A673 (cell line): Measurements from ENCODE around the gene GSKIP. TPM values are rescaled to one million over a fixed set of nuclear protein-coding genes. Genes with fewer than 3 reads are reported as not detected.
"Not testable (repeated sequence)": the region's sequence is repeated elsewhere in the genome, so short reads cannot be mapped to it uniquely, and the experiment has no call there.

Experiments
- BruUV-seq: library from RNA; stranded (reverse); fragments of 400-500 nt; replicated peaks from 2 replicates; lab custom pipeline; 2021; lab: Mats Ljungman, UMichigan
- CTCF ChIA-PET: fragments of 300-600 bp; sonication (Branson Sonifier 250); formaldehyde crosslinking; loops from one replicate; lab custom pipeline; 2022; ENCODE audit warnings: antibody characterized with exemption; lab: Charles Lee
- POLR2A ChIA-PET: fragments of 300-600 bp; sonication (Branson Sonifier 250); formaldehyde crosslinking; loops from one replicate; lab custom pipeline; 2022; ENCODE audit warnings: antibody characterized with exemption; ENCODE audit not compliant: low non-redundant PET; lab: Charles Lee
- DNase-seq: peaks from one replicate; pipeline ENCODE4 v3.0.0-alpha.2; 2015; ENCODE audit warnings: low spot score
- H3K27ac ChIP-seq: fragments of 200-600 bp; sonication (generic); 2 replicates; pipeline ENCODE4 v1.5.1; 2016; ENCODE audit warnings: mixed run types, low read depth, mild to moderate bottlenecking, mixed read lengths, antibody characterized with exemption, low read length; ENCODE audit not compliant: poor library complexity, severe bottlenecking
- H3K27me3 ChIP-seq: fragments of 200-600 bp; sonication (generic); replicated peaks from 2 replicates; pipeline ENCODE4 v1.6.1; 2017; ENCODE audit warnings: mixed run types, low read depth, mild to moderate bottlenecking, mixed read lengths, antibody characterized with exemption, low read length; ENCODE audit not compliant: insufficient read depth, poor library complexity
- H3K36me3 ChIP-seq: fragments of 200-600 bp; sonication (generic); 2 replicates; pipeline ENCODE4 v1.6.1; 2016; ENCODE audit warnings: mixed run types, mild to moderate bottlenecking, mixed read lengths, antibody characterized with exemption, low read length; ENCODE audit not compliant: insufficient read depth, poor library complexity, severe bottlenecking
- H3K4me1 ChIP-seq: fragments of 200-600 bp; sonication (generic); 2 replicates; pipeline ENCODE4 v1.6.1; 2017; ENCODE audit warnings: mixed run types, mild to moderate bottlenecking, mixed read lengths, antibody characterized with exemption, low read length; ENCODE audit not compliant: insufficient read depth, poor library complexity, severe bottlenecking
- H3K4me3 ChIP-seq: fragments of 200-600 bp; sonication (generic); 2 replicates; pipeline ENCODE4 v1.5.1; 2016; ENCODE audit warnings: low read depth, mixed run types, mild to moderate bottlenecking, mixed read lengths, low read length; ENCODE audit not compliant: poor library complexity, severe bottlenecking
- H3K9me3 ChIP-seq: fragments of 200-600 bp; sonication (generic); 2 replicates; pipeline ENCODE4 v1.6.1; 2016; ENCODE audit warnings: mixed run types, low read depth, mild to moderate bottlenecking, mixed read lengths, antibody characterized with exemption, low read length; ENCODE audit not compliant: poor library complexity, severe bottlenecking
- EZH2 ChIP-seq: fragments of 200-600 bp; sonication (generic); IDR thresholded peaks from 2 replicates; pipeline ENCODE4 v1.6.1; 2017; ENCODE audit warnings: borderline replicate concordance, low read depth, mild to moderate bottlenecking, mixed read lengths, antibody characterized with exemption, low read length; ENCODE audit not compliant: poor library complexity, severe bottlenecking
- intact Hi-C: fragments of 100-400 bp; cut with micrococcal nuclease; formaldehyde crosslinking; loops from one replicate; pipeline ENCODE4 v1.10.0; 2022; ENCODE audit not compliant: unreplicated experiment
- total RNA-seq: library from RNA; stranded (reverse); gene quantifications from 2 replicates; pipeline ENCODE4 v1.2.3, GENCODE V29; 2021
- TF ChIP-seq, protein P1 (sequence below): fragments of 300-800, 200-600 bp; sonication (generic); conservative IDR thresholded peaks from 2 replicates; pipeline ENCODE4 v1.5.1; 2017; ENCODE audit warnings: low read depth, mild to moderate bottlenecking, antibody characterized with exemption, low read length, moderate library complexity, mixed read lengths

The GSKIP gene
- total RNA-seq, 1 experiment from 2014 or later, result 21.3 TPM

DNA sequence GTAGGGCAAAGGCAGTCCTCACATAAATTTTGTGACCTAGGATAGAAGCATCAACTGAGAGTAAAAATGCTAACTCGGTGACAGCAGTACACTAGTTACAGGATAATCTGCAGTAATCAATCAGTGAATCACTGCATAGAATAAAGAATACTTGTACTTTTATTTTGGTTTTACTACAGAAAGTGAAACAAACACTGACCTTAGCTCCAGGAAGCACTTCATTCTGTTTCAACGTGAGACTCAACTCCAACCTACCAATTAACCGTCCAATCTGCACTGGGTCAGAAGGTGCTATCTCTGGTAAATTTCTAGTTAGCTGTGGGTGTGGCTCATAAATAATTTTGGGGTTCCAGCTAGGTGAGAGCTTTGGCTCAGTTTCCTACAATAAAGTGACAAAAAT, 22.0 kb upstream of the GSKIP start:
- Histone ChIP-seq H3K36me3 (peaks cover 4% of the 10 kb centered on the region), H3K4me1 (no peaks in the 10 kb centered on the region), H3K27ac (no peak overlapping the region), H3K27me3 (no peaks in the 10 kb centered on the region), H3K4me3 (no peak overlapping the region), H3K9me3 (no peaks in the 10 kb centered on the region)
- POLR2A ChIA-PET, result no interaction called here
- no peak for TF ChIP-seq EZH2
- TF ChIP-seq, protein P1, sequence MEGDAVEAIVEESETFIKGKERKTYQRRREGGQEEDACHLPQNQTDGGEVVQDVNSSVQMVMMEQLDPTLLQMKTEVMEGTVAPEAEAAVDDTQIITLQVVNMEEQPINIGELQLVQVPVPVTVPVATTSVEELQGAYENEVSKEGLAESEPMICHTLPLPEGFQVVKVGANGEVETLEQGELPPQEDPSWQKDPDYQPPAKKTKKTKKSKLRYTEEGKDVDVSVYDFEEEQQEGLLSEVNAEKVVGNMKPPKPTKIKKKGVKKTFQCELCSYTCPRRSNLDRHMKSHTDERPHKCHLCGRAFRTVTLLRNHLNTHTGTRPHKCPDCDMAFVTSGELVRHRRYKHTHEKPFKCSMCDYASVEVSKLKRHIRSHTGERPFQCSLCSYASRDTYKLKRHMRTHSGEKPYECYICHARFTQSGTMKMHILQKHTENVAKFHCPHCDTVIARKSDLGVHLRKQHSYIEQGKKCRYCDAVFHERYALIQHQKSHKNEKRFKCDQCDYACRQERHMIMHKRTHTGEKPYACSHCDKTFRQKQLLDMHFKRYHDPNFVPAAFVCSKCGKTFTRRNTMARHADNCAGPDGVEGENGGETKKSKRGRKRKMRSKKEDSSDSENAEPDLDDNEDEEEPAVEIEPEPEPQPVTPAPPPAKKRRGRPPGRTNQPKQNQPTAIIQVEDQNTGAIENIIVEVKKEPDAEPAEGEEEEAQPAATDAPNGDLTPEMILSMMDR, result no peak
- intact Hi-C loops, result no loop called here
- no TSS peak for BruUV-seq
- CTCF ChIA-PET, result no interaction called here
- DNase-seq, result no peak

DNA sequence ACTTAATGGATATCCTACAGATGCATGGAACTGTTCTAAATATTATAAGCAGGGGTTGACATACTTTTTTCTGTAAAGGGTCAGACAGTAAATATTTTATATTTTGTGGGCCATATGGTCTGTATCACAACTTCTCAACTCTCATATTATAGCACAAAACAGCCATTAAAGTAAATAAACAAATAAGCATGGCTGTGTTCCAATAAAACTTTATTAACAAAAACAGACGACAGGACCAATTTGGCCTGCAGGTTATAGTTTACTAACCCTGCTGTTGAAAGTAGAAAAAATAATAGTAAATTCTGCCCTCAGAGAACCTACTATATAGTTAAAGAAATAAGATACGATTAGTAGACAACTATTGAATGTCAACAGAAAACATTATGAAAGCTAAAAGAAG, 17.7 kb upstream of the GSKIP start:
- Histone ChIP-seq H3K4me1 (no peaks in the 10 kb centered on the region), H3K4me3 (no peak overlapping the region), H3K27me3 (no peaks in the 10 kb centered on the region), H3K36me3 (no peaks in the 10 kb centered on the region), H3K9me3 (no peaks in the 10 kb centered on the region), H3K27ac (no peak overlapping the region)
- intact Hi-C loops, result no loop called here
- TF ChIP-seq, protein P1, result no peak
- no peak for TF ChIP-seq EZH2
- POLR2A ChIA-PET, result no interaction called here
- CTCF ChIA-PET, result no interaction called here
- BruUV-seq, result no TSS peak
- no peak for DNase-seq

DNA sequence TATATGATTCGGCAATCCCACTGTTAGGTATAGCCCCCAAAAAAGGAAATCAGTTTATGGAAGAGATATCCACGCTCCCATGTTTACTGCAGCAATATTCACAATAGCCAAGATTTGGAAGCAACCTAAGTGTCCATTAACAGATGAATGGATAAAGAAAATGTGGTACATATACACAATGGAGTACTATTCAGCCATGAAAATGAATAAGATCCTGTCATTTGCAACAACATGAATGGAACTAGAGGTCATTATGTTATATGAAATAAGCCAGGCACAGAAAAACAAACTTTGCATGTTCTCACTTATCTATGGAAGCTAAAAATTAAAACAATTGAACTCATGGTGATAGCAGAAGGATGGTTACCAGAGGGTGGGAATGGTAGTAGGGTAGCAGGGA, 15.4 kb upstream of the GSKIP start:
- H3K36me3 ChIP-seq, H3K9me3 ChIP-seq, CTCF ChIA-PET, POLR2A ChIA-PET, H3K27me3 ChIP-seq, DNase-seq, BruUV-seq, H3K4me1 ChIP-seq, intact Hi-C loops, H3K27ac ChIP-seq, H3K4me3 ChIP-seq: not testable (repeated sequence)

DNA sequence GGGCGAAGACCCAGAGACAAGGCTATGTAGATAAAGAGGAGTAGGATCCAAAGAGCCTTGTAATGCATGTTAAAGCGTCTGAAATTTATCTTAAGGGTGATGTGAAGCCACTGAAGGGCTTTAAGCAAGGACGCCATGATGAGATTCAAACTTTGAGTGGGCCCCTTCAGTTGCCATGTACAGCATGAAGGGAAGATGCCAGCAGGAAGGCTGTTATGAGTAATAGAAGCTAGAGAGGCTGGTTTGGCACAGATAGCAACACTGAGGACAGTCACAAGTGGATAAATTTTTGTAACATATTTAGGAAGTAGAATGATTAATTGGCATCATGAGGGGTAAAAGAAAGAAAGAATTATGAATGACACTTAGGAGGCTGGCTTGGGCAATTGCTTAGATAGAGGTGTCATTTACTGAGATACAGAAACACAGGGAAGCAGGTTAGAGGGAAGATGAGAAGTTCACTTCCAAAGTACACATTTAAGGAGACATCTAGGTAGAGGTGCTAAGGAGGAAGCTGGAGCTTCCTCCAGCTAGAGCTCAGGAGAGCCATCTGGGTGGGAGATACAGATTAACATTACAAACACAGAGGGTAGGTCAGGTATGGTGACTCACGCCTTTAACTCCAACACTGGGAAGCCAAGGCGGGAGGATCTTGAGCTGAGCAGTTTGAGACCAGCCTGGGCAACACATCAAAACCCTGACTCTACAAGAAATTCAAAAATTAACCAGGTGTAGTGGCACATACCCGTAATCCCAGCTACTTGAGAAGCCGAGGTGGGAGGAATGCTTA, 13.8 kb upstream of the GSKIP start:
- CTCF ChIA-PET, result no interaction called here
- Histone ChIP-seq H3K4me3 (no peak overlapping the region), H3K36me3 (no peaks in the 10 kb centered on the region), H3K27ac (no peak overlapping the region), H3K27me3 (no peaks in the 10 kb centered on the region), H3K9me3 (no peaks in the 10 kb centered on the region), H3K4me1 (no peaks in the 10 kb centered on the region)
- TF ChIP-seq, protein P1, result no peak
- no peak for TF ChIP-seq EZH2
- no TSS peak for BruUV-seq
- intact Hi-C loops, result no loop called here
- POLR2A ChIA-PET, result no interaction called here
- DNase-seq, result no peak
